EL (cell line): Measurements from ENCODE around the gene PLLP.

Experiments used
- DNase-seq: peaks from one replicate; pipeline ENCODE4 v3.0.0-alpha.2; 2016

Gene PLLP

GRCh38 chr16:57252148-57252721, 32.2 kb downstream of the PLLP start:
- no peak for DNase-seq

- no peak for DNase-seq
Observed at GRCh38 chr16:57251352-57251751, 33.1 kb downstream of the PLLP start.

- DNase-seq = peak; percentile 27
Observed at GRCh38 chr16:57245472-57246113, 38.9 kb downstream of the PLLP start.

- DNase-seq = peak; percentile 98
Observed at GRCh38 chr16:57244767-57245471, 39.6 kb downstream of the PLLP start, which contains the start of gene ARL2BP. Gene ARL2BP (plus strand): TSS chr16:57245259. CDS start chr16:57245368, 109 bp downstream.

GRCh38 chr16:57244463-57244766, 40.1 kb downstream of the PLLP start:
- DNase-seq = no peak

- DNase-seq = no peak
Observed at GRCh38 chr16:57242650-57243049, 41.8 kb downstream of the PLLP start.

- DNase-seq = no peak
Observed at GRCh38 chr16:57240851-57241250, 43.6 kb downstream of the PLLP start.

- peak; percentile 6 for DNase-seq
Observed at GRCh38 chr16:57239107-57239506, 45.4 kb downstream of the PLLP start.

GRCh38 chr16:57238682-57239081, 45.8 kb downstream of the PLLP start:
- no peak for DNase-seq

GRCh38 chr16:57236022-57236350, 48.5 kb downstream of the PLLP start:
- DNase-seq = no peak

GRCh38 chr16:57235128-57236021, 49.1 kb downstream of the PLLP start:
- peak; percentile 84 for DNase-seq

GRCh38 chr16:57234707-57235092, 49.8 kb downstream of the PLLP start:
- no peak for DNase-seq

GRCh38 chr16:57233944-57234706, 50.3 kb downstream of the PLLP start:
- no peak for DNase-seq

- DNase-seq = no peak
Observed at GRCh38 chr16:57231821-57232350, 52.6 kb downstream of the PLLP start.

- DNase-seq = no peak
Observed at GRCh38 chr16:57229079-57229478, 55.4 kb downstream of the PLLP start.

- DNase-seq = peak; percentile 24
Observed at GRCh38 chr16:57226701-57227621, 57.5 kb downstream of the PLLP start.

GRCh38 chr16:57225978-57226377, 58.5 kb downstream of the PLLP start:
- DNase-seq = no peak

- DNase-seq = no peak
Observed at GRCh38 chr16:57224651-57225335, 59.7 kb downstream of the PLLP start.

- no peak for DNase-seq
Observed at GRCh38 chr16:57223057-57223456, 61.4 kb downstream of the PLLP start.

- DNase-seq = no peak
Observed at GRCh38 chr16:57216968-57217367, 67.5 kb downstream of the PLLP start.

- no peak for DNase-seq
Observed at GRCh38 chr16:57213462-57213861, 71.0 kb downstream of the PLLP start.
